Trophoblast cell (in vitro differentiated cells and primary cell): ENCODE results near the gene GALNT3.

ENCODE experiments used
- DNase-seq, 2 donors: peaks; one replicate each; pipeline ENCODE4 v3.0.0-alpha.2; 2016
- H2AFZ ChIP-seq: 2 replicates; pipeline ENCODE4 v1.6.1; 2013; ENCODE audit warnings: low read length, moderate library complexity, mild to moderate bottlenecking; ENCODE audit not compliant: insufficient read depth, poor library complexity
- H2AK5ac ChIP-seq: 2 replicates; pipeline ENCODE4 v1.6.1; 2013; ENCODE audit warnings: mild to moderate bottlenecking, low read length
- H2BK120ac ChIP-seq: 2 replicates; pipeline ENCODE4 v1.6.1; 2013; ENCODE audit warnings: low read length, mild to moderate bottlenecking, moderate library complexity; ENCODE audit not compliant: insufficient read depth, poor library complexity
- H2BK12ac ChIP-seq: 2 replicates; pipeline ENCODE4 v1.6.1; 2013; ENCODE audit warnings: mild to moderate bottlenecking, low read length, moderate library complexity
- H2BK5ac ChIP-seq: 2 replicates; pipeline ENCODE4 v1.6.1; 2013; ENCODE audit warnings: low read length, low read depth, moderate library complexity, mild to moderate bottlenecking; ENCODE audit not compliant: poor library complexity
- H3K14ac ChIP-seq: 2 replicates; pipeline ENCODE4 v1.6.1; 2013; ENCODE audit warnings: mild to moderate bottlenecking, low read length
- H3K18ac ChIP-seq: 2 replicates; pipeline ENCODE4 v1.6.1; 2013; ENCODE audit warnings: mild to moderate bottlenecking, low read length
- H3K23ac ChIP-seq: 2 replicates; pipeline ENCODE4 v1.6.1; 2013; ENCODE audit warnings: low read length
- H3K27ac ChIP-seq: 2 replicates; pipeline ENCODE4 v1.5.1; 2013; ENCODE audit warnings: low read depth, mild to moderate bottlenecking, inconsistent platforms, low read length, moderate library complexity
- H3K27me3 ChIP-seq: 2 replicates; pipeline ENCODE4 v1.6.1; 2013; ENCODE audit warnings: inconsistent platforms, mild to moderate bottlenecking, low read length, moderate library complexity; ENCODE audit not compliant: insufficient read depth
- H3K36me3 ChIP-seq, 2 experiments: 1 replicate in 1 of 2; 2 replicates in 1 of 2; pipeline ENCODE4 v1.6.1; 2013; ENCODE audit warnings: low read length in 2 of 2, mild to moderate bottlenecking in 2 of 2, moderate library complexity in 1 of 2; ENCODE audit not compliant: insufficient read depth in 2 of 2, control insufficient read depth in 1 of 2
- H3K4ac ChIP-seq: 2 replicates; pipeline ENCODE4 v1.6.1; 2013; ENCODE audit warnings: low read depth, mild to moderate bottlenecking, low read length, moderate library complexity
- H3K4me1 ChIP-seq, 2 experiments: 1 replicate in 1 of 2; 2 replicates in 1 of 2; pipeline ENCODE4 v1.6.1; 2013; ENCODE audit warnings: low read length in 2 of 2, mild to moderate bottlenecking in 2 of 2, moderate library complexity in 1 of 2; ENCODE audit not compliant: insufficient read depth in 2 of 2, control insufficient read depth in 1 of 2
- H3K4me2 ChIP-seq: 2 replicates; pipeline ENCODE4 v1.6.1; 2013; ENCODE audit warnings: inconsistent platforms, mild to moderate bottlenecking, low read length, moderate library complexity
- H3K4me3 ChIP-seq: 2 replicates; pipeline ENCODE4 v1.5.1; 2013; ENCODE audit warnings: mild to moderate bottlenecking, low read depth, low read length, inconsistent platforms
- H3K79me1 ChIP-seq: one replicate; pipeline ENCODE4 v1.6.1; 2013; ENCODE audit warnings: low read length
- H3K79me2 ChIP-seq: 2 replicates; pipeline ENCODE4 v1.6.1; 2013; ENCODE audit warnings: low read length, mild to moderate bottlenecking; ENCODE audit not compliant: control insufficient read depth, insufficient read depth, poor library complexity
- H3K9ac ChIP-seq: 2 replicates; pipeline ENCODE4 v1.6.1; 2013; ENCODE audit warnings: mild to moderate bottlenecking, low read length
- H3K9me3 ChIP-seq: 2 replicates; pipeline ENCODE4 v1.6.1; 2013; ENCODE audit warnings: low read depth, mild to moderate bottlenecking, control low read depth, inconsistent platforms, low read length; ENCODE audit not compliant: insufficient read depth
- H4K12ac ChIP-seq: 2 replicates; pipeline ENCODE4 v1.6.1; 2013; ENCODE audit warnings: low read depth, mild to moderate bottlenecking, low read length, moderate library complexity
- H4K8ac ChIP-seq: 2 replicates; pipeline ENCODE4 v1.6.1; 2013; ENCODE audit warnings: low read depth, mild to moderate bottlenecking, low read length, moderate library complexity
- H4K91ac ChIP-seq: one replicate; pipeline ENCODE4 v1.6.1; 2013; ENCODE audit warnings: low read depth, mild to moderate bottlenecking, low read length, moderate library complexity
- WGBS: extraction: QIAGEN DNeasy Blood & Tissue Kit; methylation state at CpG from one replicate; pipeline ENCODE4 v1.1.7; 2013; ENCODE audit warnings: missing lambda C conversion rate; ENCODE audit not compliant: insufficient read length, insufficient coverage; ENCODE audit errors: extremely low coverage; 5-methylcytosine and 5-hydroxymethylcytosine counted together

Gene GALNT3

DNA sequence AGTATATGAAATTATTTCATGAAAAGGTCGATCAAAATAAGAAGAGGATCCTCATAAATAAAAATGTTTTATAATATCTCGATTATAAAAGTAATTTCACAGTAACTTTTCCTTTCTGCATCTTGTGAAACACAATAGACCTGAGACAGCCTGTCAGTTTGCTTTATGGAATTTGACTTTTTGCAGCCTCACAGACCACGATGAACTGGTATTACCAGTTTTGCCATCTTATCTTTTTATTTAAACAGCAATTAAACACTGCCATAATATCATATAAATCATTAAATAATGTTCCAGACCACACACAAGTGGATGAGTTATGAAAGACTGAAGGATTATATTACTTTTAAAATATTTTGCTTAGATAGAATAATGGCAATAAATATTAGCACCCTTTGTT lies 10.7 kb upstream of the GALNT3 start:
- Histone ChIP-seq H3K4me3 (no peak overlapping the region), H3K4me1 (no peaks in the 10 kb centered on the region), H2BK12ac (no peak overlapping the region), H3K9me3 (no peaks in the 10 kb centered on the region), H4K91ac (no peak overlapping the region), H2AK5ac (no peak overlapping the region), H4K8ac (no peak overlapping the region), H3K9ac (no peak overlapping the region), H3K79me1 (no peaks in the 10 kb centered on the region), H3K18ac (no peak overlapping the region), H3K36me3 (no peaks in the 10 kb centered on the region), H2BK120ac (no peak overlapping the region), H2BK5ac (no peak overlapping the region), H2AFZ (no peak overlapping the region), H3K4ac (no peak overlapping the region), H3K23ac (no peak overlapping the region), H3K14ac (no peak overlapping the region), H3K27me3 (no peaks in the 10 kb centered on the region), H3K79me2 (no peaks in the 10 kb centered on the region), H3K27ac (no peak overlapping the region), H4K12ac (no peak overlapping the region), H3K4me2 (no peak overlapping the region)
- peak; percentile 22 to 79 for DNase-seq
- WGBS: no CpG with 5 or more reads among the region's 3 CpGs

DNA sequence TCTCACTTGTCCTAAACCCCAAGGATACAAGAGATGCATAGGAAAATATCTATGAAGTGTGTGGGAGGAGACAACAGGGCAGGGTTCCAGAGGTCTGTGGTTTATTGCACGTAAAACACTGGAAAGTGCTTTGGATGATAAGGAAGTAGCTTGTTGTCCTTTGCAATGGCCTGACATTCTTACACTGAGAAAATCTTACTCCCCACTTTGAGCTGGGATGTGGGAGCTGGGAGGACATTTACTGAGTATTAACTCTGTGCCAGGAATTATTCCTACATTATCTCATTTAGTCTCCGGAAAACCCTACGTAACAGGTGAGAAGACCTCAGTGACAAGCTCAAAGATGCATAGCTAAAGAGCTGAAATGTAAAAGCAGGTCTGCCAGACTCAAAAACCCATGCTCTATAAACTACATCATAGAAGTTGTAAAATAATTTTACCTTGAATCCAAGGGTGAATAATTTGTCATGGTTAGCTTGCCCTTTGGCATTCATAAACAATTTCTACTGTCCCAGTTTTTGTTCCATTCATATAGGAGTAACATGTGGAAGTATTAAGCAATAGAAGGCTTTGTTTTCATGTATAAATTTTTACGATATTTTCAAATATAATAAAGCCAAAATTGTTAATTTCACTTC lies 9.2 kb upstream of the GALNT3 start:
- H4K91ac ChIP-seq: no peak overlapping the region
- H3K4me2 ChIP-seq: no peak overlapping the region
- H3K79me2 ChIP-seq: no peaks in the 10 kb centered on the region
- H3K27me3 ChIP-seq: no peaks in the 10 kb centered on the region
- no peak overlapping the region for H3K14ac ChIP-seq
- no peak overlapping the region for H3K18ac ChIP-seq
- H2BK5ac ChIP-seq: no peak overlapping the region
- no peaks in the 10 kb centered on the region for H3K36me3 ChIP-seq
- no peak overlapping the region for H2AFZ ChIP-seq
- no peak overlapping the region for H3K4ac ChIP-seq
- no peak overlapping the region for H3K27ac ChIP-seq
- H4K12ac ChIP-seq: no peak overlapping the region
- H3K79me1 ChIP-seq: no peaks in the 10 kb centered on the region
- no peaks in the 10 kb centered on the region for H3K9me3 ChIP-seq
- no CpG with 5 or more reads among the region's 4 CpGs for WGBS
- H2AK5ac ChIP-seq: no peak overlapping the region
- no peak overlapping the region for H2BK12ac ChIP-seq
- no peaks in the 10 kb centered on the region for H3K4me1 ChIP-seq
- no peak overlapping the region for H3K9ac ChIP-seq
- H3K4me3 ChIP-seq: no peak overlapping the region
- DNase-seq: no peak
- H4K8ac ChIP-seq: no peak overlapping the region
- no peak overlapping the region for H2BK120ac ChIP-seq
- H3K23ac ChIP-seq: no peak overlapping the region

DNA sequence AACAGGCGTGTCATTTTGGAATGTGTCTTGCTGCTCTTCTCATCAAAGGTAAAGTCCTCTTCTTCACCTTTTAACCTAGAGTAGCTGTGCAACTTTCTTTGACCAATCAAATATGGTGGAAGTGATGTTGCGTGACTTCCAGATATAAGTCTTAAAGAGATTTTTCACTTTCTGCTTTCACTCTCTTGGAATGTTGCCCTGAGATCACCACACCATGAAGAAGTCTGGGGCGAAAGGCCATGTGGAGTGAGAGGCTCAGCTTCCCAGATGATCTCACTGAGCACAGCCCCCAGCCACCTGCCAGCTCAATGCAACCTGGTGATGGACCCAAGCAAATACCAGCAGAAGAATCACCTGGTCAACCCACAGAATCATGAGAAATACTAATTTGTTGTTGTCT lies 7.1 kb upstream of the GALNT3 start:
- no peaks in the 10 kb centered on the region for H3K4me1 ChIP-seq
- H4K12ac ChIP-seq: no peak overlapping the region
- no CpG with 5 or more reads among the region's 3 CpGs for WGBS
- H2BK120ac ChIP-seq: no peak overlapping the region
- no peak overlapping the region for H3K4me2 ChIP-seq
- H3K36me3 ChIP-seq: no peaks in the 10 kb centered on the region
- no peak overlapping the region for H2BK12ac ChIP-seq
- no peaks in the 10 kb centered on the region for H3K79me2 ChIP-seq
- H3K4me3 ChIP-seq: no peak overlapping the region
- no peak overlapping the region for H2BK5ac ChIP-seq
- no peak overlapping the region for H4K91ac ChIP-seq
- no peak overlapping the region for H2AFZ ChIP-seq
- no peak overlapping the region for H3K23ac ChIP-seq
- no peak for DNase-seq
- no peak overlapping the region for H3K4ac ChIP-seq
- no peak overlapping the region for H3K9ac ChIP-seq
- H3K18ac ChIP-seq: no peak overlapping the region
- no peak overlapping the region for H3K14ac ChIP-seq
- H2AK5ac ChIP-seq: no peak overlapping the region
- H3K9me3 ChIP-seq: no peaks in the 10 kb centered on the region
- no peaks in the 10 kb centered on the region for H3K79me1 ChIP-seq
- no peaks in the 10 kb centered on the region for H3K27me3 ChIP-seq
- no peak overlapping the region for H4K8ac ChIP-seq
- no peak overlapping the region for H3K27ac ChIP-seq

DNA sequence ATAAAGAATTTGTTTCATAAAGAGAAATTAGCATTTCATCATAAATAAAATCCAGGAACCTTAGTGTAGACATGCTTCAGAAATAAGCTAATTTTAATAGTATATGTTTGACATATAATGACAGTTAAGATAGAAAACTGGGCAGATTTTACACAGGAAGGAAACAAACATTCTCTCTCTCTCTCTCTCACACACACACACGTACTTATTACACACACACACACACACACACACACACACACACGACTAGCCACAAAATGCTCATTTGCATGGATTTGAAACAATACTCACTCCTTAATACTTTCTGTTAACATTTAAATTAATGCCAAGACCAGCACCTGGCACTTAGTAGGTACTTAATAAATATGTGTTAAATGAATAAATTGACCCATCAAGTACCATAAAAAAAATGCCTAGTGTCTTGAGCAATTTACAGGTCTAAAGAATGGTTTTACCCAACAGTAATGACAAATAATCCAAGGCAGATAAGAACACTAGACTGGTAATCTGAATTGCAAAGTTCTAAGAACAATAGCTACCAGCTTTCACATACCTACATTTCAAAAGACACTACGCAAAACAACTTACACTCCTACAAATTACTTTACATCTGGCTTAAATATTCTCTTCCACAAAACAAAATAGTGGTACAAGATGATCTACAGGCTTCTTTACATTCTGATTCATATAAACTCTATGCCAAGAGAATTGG lies 2.9 kb upstream of the GALNT3 start:
- H3K79me2 ChIP-seq: no peaks in the 10 kb centered on the region
- WGBS: 100% methylated on average over 1 of the region's 3 CpGs
- H2BK5ac ChIP-seq: no peak overlapping the region
- H3K4me1 ChIP-seq: no peaks in the 10 kb centered on the region
- H4K12ac ChIP-seq: no peak overlapping the region
- H3K4me3 ChIP-seq: no peak overlapping the region
- no peak overlapping the region for H3K9ac ChIP-seq
- no peak overlapping the region for H3K23ac ChIP-seq
- H3K79me1 ChIP-seq: peaks cover 7% of the 10 kb centered on the region
- no peak overlapping the region for H3K27ac ChIP-seq
- no peaks in the 10 kb centered on the region for H3K27me3 ChIP-seq
- H3K18ac ChIP-seq: no peak overlapping the region
- no peak overlapping the region for H2AK5ac ChIP-seq
- H3K4me2 ChIP-seq: no peak overlapping the region
- no peak overlapping the region for H3K4ac ChIP-seq
- H2AFZ ChIP-seq: no peak overlapping the region
- no peak overlapping the region for H2BK12ac ChIP-seq
- H2BK120ac ChIP-seq: no peak overlapping the region
- H3K14ac ChIP-seq: no peak overlapping the region
- no peak overlapping the region for H4K8ac ChIP-seq
- H4K91ac ChIP-seq: no peak overlapping the region
- no peak for DNase-seq
- H3K36me3 ChIP-seq: no peaks in the 10 kb centered on the region
- no peaks in the 10 kb centered on the region for H3K9me3 ChIP-seq
